Measurements from ENCODE around the gene ZNF316. TPM values are rescaled to one million over a fixed set of nuclear protein-coding genes. Genes with fewer than 3 reads are reported as not detected.

ZNF316 gene
- polyA plus RNA-seq, 1 of the 3 experiments (the other 2 are of a cell fraction): 18.6 TPM

- no peak for DNase-seq
- Histone ChIP-seq H3K36me3 (replicated peaks in 1 of 2; ENCODE audit: control insufficient read depth in 1 of 2, insufficient read depth in 2 of 2, low read length in 1 of 2) (peaks cover 39 to 72% of the 10 kb centered on the region in 2 experiments), H3K4me3 (ENCODE audit: low read depth in 2 of 2, low read length in 1 of 2) (peak overlapping the region in 1 of 2 experiments; percentile 12; a peak in 1 of 4 replicates), H4K20me1 (ENCODE audit: insufficient read depth) (0 out of 2 replicates have a peak, but pooled peaks cover 6% of the 10 kb centered on the region), H3K9ac (no peak overlapping the region), H3K9me2 (no peaks in the 10 kb centered on the region), H3K9me3 (no peaks in the 10 kb centered on the region), H3K27ac (ENCODE audit: low read depth in 2 of 2, low read length in 1 of 2) (no peak overlapping the region), H3K27me3 (ENCODE audit: insufficient read depth) (no peaks in the 10 kb centered on the region), H3F3A (replicated peaks; ENCODE audit: insufficient read depth) (peaks cover 7% of the 10 kb centered on the region), H3K4me2 (no peak overlapping the region), H2AFZ (ENCODE audit: low read depth) (no peak overlapping the region), H3K79me2 (ENCODE audit: insufficient read depth) (no peaks in the 10 kb centered on the region), H3K4me1 (ENCODE audit: control insufficient read depth in 1 of 2, insufficient read depth in 2 of 2, low read depth in 1 of 2, low read length in 1 of 2) (no peaks in the 10 kb centered on the region)
- TF ChIP-seq TAF1 (IDR thresholded peaks at IDR 0.05; ENCODE audit: borderline replicate concordance, low read depth, low read length): no peak
- POLR2A ChIA-PET: no interaction called here
- 98% methylated on average over 56 of the region's 75 CpGs for WGBS (ENCODE audit: low lambda C conversion rate)
- CTCF ChIA-PET: interaction anchor here (0.6 kb wide), 1 partner anchor 65 kb away, joined by 3 read pairs; no protein-coding TSS in a partner anchor
These were observed 15.4 kb downstream of the ZNF316 start for GRCh38 chr7:6652446-6653011.

- no peaks in the 10 kb centered on the region for H3K79me2 ChIP-seq (ENCODE audit: insufficient read depth)
- H3K4me2 ChIP-seq: no peak overlapping the region
- peak; percentile 48 for DNase-seq
- no peak for TF ChIP-seq ELF1 (IDR thresholded peaks at IDR 0.05)
- TF ChIP-seq EZH2phosphoT487 (IDR thresholded peaks at IDR 0.05; ENCODE audit: borderline replicate concordance, low read depth): no peak
- no peak for TF ChIP-seq TEAD4 (IDR thresholded peaks at IDR 0.05; ENCODE audit: borderline replicate concordance, insufficient read depth)
- no peak for TF ChIP-seq RAD21 (IDR thresholded peaks at IDR 0.05; ENCODE audit: low read length)
- no peak for TF ChIP-seq SIN3A (IDR thresholded peaks at IDR 0.05; ENCODE audit: borderline replicate concordance, low read depth, low read length)
- no peak for TF ChIP-seq GABPA (IDR thresholded peaks at IDR 0.05; ENCODE audit: low read depth)
- no peak for TF ChIP-seq NFIC (IDR thresholded peaks at IDR 0.05; ENCODE audit: borderline replicate concordance)
- TF ChIP-seq IRF3 (IDR thresholded peaks at IDR 0.05; ENCODE audit: low read depth, low read length): no peak
- TF ChIP-seq REST (IDR thresholded peaks at IDR 0.05; ENCODE audit: low read depth, low read length): no peak
- no peak for TF ChIP-seq USF2 (IDR thresholded peaks at IDR 0.05; ENCODE audit: borderline replicate concordance, low read depth, low read length)
- no peak for TF ChIP-seq ZBTB33 (IDR thresholded peaks at IDR 0.05; ENCODE audit: borderline replicate concordance, low read depth)
- TF ChIP-seq RFX5 (IDR thresholded peaks at IDR 0.05; ENCODE audit: low read length): no peak
- TF ChIP-seq RXRA (IDR thresholded peaks at IDR 0.05; ENCODE audit: borderline replicate concordance, low read depth): no peak
- no peak for TF ChIP-seq POLR2AphosphoS5 (IDR thresholded peaks at IDR 0.05; ENCODE audit: low read depth, low read length)
- no peaks in the 10 kb centered on the region for H3K9me2 ChIP-seq
- H3K27me3 ChIP-seq (ENCODE audit: insufficient read depth): no peaks in the 10 kb centered on the region
- POLR2A ChIA-PET: no interaction called here
- CTCF ChIA-PET: interaction anchor here (0.6 kb wide), 1 partner anchor 64 kb away, joined by 3 read pairs; no protein-coding TSS in a partner anchor
- no peak overlapping the region for H3K9ac ChIP-seq
- 98% methylated on average over 133 of the region's 146 CpGs for WGBS (ENCODE audit: low lambda C conversion rate)
- peaks cover 39 to 64% of the 10 kb centered on the region in 2 experiments for H3K36me3 ChIP-seq (replicated peaks in 1 of 2; ENCODE audit: control insufficient read depth in 1 of 2, insufficient read depth in 2 of 2, low read length in 1 of 2)
- no peak overlapping the region for H3K27ac ChIP-seq (ENCODE audit: low read depth in 2 of 2, low read length in 1 of 2)
- no peaks in the 10 kb centered on the region for H3K9me3 ChIP-seq
- H4K20me1 ChIP-seq (ENCODE audit: insufficient read depth): no peaks in the 10 kb centered on the region
- H3K4me3 ChIP-seq (ENCODE audit: low read depth in 2 of 2, low read length in 1 of 2): no peak overlapping the region; a peak in 1 of 4 replicates
- H3F3A ChIP-seq (replicated peaks; ENCODE audit: insufficient read depth): peaks cover 11% of the 10 kb centered on the region
- no peak overlapping the region for H2AFZ ChIP-seq (ENCODE audit: low read depth)
- no peaks in the 10 kb centered on the region for H3K4me1 ChIP-seq (ENCODE audit: control insufficient read depth in 1 of 2, insufficient read depth in 2 of 2, low read depth in 1 of 2, low read length in 1 of 2)
These were observed 16.2 kb downstream of the ZNF316 start for GRCh38 chr7:6653071-6654003.
